GM18507 (cell line): ENCODE data around the gene MYH10.

Experiments used
- DNase-seq: peaks from one replicate; pipeline ENCODE4 v3.0.0; 2011; ENCODE audit warnings: low read depth; ENCODE audit not compliant: insufficient read length; ENCODE audit errors: extremely low spot score
- FAIRE-seq: peaks from 2 replicates; lab custom pipeline; 2011; peaks lifted over from hg19 to GRCh38; lab: Jason Lieb, UNC

Gene MYH10

DNA sequence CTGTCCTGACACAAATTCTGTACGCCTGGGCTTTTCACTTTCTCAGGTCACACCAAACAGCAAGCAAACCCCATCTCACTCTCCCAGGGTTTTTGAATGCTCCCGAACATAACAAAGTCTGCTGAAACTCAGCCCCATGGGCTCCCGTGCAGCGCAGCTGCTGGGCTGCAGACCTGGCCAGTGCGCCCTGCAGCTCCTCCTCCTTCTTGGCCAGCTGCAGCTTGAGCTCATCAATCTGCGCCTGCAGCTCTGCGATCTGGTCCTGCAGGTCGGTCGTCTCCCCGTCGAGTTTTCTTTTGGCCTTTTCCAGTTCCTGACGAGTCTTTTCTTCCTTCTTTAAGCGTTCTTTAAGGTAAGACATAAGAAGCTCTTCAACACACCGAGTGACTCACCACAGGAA, 124.4 kb downstream of the MYH10 start:
- FAIRE-seq (no peak), DNase-seq (no peak)

DNA sequence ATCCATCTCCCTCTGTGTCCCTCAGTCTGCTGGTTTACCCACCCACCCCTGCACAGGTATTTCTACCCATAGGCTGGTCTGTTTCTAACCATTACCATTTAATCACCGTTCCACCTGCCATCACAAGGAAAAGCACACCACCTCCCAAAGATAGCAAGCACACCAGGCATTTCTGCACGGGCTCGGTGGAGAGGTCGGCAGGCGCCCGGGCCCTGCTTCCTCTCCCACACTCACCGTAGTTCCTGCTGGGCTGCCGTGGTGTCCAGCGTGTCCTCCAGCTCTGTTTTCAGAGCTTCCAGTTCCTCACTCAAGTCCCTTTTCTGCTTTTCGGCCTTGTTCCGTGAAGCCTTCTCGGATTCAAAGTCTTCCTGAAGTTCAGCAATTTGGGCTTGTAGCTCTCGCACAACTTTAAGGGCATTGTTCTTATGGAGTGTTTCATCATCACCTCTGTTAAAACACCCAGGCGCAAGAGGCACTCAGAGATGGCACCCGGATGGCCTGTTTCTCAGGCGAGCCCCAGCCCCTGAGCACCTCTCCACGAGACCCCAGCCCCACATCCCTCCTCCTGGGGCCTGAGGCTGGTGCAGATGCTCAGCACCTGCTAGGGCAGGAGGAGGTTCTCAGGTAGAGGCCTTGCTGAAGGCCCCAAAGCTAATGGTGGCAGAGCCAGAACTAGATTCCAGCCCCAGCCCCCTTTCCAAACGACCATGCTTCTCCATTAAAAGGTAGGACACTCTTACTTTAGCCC, 125.9 kb downstream of the MYH10 start:
- no peak for DNase-seq
- FAIRE-seq = no peak

DNA sequence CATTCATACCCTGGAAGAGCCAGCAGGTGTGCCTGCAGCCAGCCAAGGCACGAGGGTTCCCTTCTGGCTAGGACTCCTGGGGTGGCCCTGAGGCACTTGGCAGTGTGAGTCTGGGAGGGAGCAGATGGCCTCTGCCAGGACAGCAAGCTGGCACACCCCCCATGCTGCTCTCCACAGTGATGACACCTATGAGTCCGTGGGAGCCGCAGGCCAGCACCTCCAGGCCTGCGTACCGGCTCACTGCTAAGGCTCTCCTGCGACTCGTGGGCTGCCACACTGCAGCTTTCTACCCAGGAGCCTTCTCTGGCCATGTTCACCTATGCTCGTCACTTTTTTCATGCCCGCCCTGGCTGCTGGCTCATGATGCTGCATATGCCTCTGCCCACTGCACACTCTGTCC, 126.7 kb downstream of the MYH10 start:
- FAIRE-seq (no peak), DNase-seq (no peak)

DNA sequence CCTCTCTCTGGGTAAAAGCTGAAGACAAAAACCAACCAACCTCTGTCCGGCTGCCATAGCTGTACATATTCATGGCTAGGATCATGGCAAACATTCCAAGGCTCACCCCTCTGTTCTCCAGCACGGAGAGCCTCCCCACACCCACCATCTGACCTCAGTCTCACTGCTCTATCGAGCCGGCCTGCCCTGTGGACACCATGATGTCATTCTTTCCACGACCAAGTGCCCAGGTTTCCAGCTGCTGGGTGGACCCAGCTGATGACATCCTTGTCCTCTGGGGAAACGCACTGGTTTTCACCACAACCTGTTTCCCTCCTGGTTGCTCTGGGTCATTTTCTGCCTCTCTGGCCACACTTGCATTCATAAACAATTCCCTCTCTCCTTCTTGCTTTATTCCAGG, 127.2 kb downstream of the MYH10 start:
- FAIRE-seq (no peak), DNase-seq (no peak)

DNA sequence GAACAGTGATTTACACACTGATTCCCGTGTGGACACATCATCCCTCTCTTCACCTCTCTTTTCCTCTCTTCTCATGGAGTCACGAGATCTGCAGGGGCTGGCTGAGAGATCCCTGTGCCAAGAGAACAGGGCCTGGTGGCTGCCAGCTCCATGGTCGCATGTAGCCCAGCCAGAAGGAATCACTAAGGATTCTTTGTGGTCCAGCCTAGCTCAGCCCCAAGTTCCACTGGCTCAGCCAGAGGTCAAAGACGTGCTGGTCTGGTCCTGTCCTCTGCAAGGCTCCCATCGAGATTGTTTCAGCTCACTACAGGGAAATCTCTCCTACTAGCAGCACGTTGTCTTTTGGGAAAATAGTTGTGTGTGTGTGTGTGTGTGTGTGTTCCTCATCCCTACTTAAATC, 128.4 kb downstream of the MYH10 start:
- no peak for FAIRE-seq
- DNase-seq = no peak

DNA sequence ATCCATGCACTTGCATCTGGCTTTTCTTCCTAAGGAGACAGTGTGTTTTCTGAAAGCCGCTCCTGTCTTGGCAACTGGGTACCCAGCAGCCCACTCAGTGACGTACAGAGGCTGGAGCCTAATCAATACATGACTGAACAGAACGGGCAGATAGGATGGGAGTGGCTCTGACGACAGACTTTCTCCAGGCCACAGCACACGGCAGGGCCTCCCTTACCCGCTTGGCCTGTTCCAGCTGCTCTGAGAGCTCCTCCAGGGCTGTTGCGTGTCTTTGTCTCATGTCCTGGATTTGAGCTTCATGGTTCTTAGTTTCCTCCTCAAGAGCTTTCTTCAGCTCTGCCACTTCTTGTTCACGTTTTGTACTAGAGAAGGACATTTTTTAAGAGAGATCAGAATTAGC, 129.9 kb downstream of the MYH10 start:
- DNase-seq (no peak), FAIRE-seq (no peak)

DNA sequence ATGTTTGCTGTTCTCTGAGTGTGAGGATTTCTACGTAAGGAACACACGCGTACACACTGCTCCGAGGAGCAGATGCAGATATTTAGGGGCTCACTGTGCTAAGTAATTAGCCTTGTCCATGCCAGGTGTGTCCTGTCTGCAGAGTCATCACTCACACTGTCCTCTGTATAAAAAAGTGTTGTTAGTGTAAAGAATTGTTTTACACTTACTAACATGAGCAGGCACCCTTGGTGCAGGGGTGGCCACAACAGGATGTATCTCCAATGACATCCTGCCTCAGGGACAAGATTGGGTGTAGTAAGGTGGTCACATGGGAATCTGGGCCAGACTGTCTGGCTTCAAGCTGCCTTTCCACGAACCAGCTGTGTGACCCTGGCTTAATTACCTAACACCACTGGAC, 130.9 kb downstream of the MYH10 start:
- DNase-seq (no peak), FAIRE-seq (no peak)

DNA sequence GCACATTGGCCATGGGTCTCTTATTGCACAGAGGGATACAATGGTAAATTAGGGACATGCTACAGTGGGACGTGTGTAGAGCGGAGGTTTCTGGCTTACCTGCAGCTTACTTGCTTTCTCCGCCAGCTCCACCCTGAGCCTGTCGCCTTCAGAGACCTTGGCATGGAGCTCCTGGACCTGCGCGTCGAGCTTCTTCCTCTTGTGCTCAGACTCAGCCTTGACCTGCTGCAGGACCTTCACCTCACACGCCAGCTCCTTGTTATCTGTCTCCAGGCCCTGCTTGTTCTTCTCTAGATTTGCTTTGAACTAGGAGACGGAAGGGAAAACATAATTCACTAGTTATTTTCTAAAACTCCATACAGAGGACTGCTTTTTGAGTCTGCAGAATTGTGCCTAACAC, 131.4 kb downstream of the MYH10 start:
- DNase-seq = no peak
- FAIRE-seq = no peak

DNA sequence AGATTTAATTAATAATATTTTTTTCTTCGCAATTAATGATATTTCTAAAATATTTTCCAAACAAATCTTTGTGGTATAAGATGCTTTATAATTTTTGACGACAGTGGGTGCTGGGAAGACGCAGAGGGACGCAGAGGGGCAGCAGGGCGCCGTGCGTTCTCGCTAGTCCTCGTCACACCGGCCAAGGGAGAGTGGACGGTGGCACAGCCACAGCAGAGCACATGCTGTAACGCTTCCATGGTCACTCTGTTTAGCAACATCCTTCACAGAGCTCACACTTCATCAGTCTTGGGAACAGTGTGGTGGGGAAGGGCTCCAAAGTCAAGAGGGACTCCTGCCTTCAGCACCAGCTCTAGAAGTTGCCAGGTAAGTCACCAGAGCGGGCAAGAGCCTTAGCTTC, 134.4 kb downstream of the MYH10 start:
- FAIRE-seq (no peak), DNase-seq (no peak)

DNA sequence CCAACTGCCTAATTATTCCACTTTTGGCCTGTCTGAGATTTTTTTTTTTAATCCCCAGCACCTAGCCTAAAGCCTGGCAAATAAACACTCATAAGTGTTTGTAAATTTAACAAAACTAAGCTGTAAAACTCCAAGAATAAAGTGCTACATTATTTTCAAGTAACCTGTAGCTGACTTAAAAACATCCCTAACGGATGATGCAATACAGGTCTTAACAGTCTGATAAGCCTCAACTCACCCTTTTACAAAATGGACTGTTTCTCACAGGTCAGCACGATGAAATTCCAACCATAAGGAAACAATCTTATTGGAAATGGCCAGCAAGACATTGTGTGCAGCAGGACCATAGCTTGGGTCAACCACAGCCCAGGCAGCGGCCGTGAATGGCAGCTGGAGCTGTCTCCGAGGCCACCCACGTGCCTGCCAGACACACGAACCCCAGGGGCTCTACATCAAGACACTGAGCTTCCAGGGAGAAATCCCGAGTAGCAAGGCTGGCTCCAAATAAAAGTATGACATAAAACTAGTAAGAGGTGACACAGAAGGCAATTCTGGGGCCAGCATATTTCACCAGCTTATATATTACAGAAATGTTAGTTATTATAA, 135.9 kb downstream of the MYH10 start:
- DNase-seq (no peak), FAIRE-seq (no peak)

DNA sequence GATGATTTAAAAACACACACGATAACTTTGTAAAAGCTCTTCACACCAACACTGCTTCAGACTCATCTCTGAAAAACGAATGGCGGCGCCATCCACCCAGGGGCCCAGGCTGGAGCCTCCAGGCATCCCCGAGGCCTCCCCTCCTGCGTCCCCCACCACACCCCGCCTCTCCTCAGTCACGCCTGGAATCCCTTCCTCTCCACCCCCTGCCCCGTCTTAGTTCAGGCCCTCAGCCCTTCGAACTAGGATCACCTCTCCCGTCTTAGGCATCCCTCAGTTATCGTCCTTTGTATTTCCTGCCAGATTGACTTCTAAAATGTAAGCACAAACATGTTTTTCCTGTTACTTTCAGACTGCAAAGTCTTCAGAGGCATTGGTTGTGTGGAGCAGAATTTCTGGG, 136.5 kb downstream of the MYH10 start:
- DNase-seq (no peak), FAIRE-seq (no peak)

DNA sequence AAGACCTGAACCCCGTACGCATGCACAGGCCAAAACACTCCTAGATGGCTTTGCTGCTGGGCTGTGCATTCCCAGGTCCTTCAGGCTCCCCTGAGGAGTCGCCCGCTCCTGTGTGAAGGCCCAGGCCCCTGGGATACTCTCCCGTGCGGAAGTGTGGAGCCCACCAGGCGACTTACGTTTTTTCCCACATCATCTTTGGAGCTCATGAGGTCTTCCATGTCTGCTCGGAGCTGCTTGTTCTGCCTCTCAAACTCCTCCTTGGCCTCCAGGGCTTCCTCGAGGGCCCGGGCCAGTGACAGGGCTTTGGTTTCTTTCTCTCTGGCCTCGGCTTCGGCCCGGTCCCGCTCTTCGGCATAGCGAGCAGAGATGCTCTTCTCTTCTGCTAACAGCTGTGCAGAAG, 138.4 kb downstream of the MYH10 start:
- no peak for DNase-seq
- no peak for FAIRE-seq

DNA sequence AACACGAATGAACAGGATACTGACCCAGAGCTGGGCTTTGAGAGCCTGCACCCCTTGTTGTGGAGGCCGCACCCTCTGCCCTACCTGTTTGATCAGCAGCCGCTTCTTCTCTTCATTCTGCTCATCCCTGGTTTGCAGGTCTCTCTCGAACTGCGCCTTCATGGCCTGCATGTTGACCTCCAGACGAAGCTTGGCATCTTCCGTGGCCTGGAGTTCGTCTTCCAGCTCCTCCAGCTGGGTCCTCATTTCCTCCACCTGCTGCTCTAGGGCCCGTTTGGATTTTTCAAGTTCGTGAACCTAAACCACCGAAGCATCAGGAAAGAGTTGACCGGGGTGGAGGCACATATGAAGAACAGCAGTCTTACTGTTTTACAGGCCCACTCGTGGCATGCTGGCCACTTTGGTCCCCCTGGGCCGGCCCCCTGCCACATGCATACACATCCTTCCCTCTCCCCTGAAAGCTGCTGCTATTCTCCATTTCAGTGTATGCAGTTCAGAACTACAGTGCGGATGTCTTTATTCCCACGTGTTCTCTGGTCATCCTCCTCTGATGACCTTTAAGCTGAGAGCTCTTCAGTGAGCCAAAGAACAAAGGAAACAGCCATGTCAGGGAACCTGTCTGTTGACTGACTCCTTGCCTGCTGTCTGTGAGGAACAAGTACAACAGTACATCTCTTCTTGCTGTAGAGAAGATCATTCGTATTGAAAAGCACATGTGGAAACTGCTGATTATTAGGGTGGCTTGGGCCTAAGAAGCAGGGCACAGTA, 140.1 kb downstream of the MYH10 start:
- FAIRE-seq (no peak), DNase-seq (no peak)

DNA sequence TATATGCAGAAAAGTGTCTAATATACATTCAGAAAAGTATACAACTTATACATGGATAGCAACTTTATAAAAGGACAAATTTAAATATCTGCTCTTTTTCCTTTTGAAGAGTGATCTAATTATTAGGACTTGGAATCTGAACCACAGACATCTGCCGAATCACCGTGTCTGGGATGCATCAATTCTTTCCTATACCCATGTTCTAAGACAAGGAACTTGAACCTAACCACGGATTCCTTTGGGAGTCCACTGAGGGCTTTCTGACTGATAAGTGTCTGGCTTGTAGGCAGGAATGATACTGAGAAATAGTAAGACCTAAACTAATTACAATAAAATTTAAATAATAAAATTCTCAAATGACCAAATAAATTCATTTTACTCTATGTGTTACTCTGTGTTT, 140.7 kb downstream of the MYH10 start:
- FAIRE-seq = no peak

DNA sequence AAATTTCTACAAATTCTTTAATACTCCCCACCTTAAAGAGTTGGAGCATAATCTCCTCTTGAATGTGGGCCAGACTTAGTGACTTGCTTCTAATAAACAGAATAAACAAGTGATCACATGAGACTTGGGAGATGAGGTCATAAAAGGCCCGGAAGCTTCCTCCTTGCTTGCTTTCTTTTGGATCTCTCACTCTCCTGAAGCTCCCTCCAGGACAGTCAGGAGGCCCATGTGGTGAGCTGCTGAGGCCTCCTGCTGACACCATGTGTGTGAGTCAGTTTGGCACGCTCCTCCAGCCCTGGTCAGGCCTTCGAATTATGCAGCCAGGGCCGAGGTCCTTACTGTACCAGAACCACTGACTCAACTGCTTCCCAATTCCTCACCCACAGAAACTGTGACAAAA, 141.6 kb downstream of the MYH10 start:
- no peak for DNase-seq
- FAIRE-seq = no peak

More for the DNA sequence above, 140.7 kb downstream of the MYH10 start:
- DNase-seq = no peak

DNA sequence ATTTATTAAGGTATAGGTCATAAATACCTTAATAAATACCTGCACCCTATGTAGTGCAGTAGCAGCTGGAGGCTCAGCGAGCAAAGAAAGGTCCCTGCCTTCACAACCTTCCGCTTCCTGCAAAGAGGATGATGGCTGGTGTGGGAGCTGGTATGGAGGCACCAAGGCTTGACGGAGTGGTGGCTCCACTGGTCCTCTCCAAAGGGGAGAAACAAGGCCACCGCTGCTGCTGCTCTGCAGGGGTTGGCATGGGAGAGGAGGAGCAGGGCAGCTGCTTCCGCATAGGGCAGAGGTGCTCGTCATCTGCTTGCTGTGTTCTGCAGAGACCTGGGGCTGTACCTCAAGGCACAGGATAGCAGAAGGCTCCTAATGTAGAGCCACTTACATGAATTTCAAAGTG, 142.0 kb downstream of the MYH10 start:
- FAIRE-seq (no peak), DNase-seq (no peak)

DNA sequence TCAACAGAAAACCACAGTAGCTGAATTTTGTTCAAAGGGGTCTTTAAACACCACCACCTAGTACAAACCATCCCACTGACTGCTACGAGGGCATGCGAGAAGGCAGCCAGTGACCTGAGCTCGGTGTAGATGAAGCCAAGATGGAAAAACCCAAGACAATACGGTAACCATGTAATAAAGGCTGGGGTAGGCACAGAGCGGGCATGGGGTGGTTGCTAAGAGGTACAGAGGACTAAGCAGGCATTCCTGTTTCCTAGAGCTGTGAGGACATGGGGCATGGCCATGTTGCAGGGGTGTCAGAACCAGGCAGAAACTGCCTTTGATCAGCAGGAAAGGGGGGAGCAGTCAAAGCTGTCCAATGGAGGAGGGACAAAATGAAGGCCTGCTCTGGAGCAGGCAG, 142.8 kb downstream of the MYH10 start:
- no peak for FAIRE-seq
- DNase-seq = no peak

DNA sequence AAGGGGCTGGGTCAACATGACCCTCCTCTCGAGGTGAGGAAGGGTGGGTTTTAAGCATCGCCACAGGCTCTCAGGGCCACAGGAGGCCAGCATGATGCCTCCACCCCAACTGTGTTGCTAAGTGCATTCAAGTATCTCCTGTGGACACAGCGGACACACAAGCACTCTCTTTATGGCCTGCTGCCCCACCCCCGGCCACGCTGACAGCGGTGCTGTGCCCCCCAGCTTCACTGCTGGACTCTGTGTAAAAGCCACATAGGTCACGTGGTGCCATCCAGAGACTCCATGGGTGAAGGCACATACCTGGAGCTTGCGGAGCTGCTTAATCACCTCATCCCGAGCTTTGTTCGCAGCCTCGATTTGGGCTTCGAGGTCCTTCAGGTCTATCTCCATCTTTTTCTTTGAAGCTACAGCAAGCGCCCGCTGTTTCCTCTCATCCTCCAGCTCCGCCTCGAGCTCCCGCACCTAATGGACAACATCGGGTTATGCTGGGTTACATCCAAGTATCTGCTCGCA, 143.3 kb downstream of the MYH10 start:
- no peak for FAIRE-seq
- no peak for DNase-seq

DNA sequence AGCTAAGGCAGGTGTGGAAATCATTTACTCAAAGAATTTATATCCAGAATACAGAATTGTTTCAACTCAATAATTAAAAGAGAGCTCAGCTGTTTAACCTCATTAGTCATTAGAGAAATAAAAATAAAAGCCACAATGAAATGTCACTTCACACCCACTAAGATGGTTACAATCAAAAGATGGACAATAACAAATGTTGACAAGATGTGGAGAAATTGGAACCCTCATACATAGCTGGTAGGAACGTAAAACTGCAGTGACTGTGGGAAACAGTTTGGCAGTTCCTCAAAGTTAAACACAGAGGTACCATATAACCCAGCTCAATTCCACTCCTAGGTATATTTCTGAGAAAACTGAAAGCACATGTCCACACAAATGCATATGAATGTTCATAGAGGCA, 145.0 kb downstream of the MYH10 start:
- DNase-seq (no peak), FAIRE-seq (peak; percentile 24)

DNA sequence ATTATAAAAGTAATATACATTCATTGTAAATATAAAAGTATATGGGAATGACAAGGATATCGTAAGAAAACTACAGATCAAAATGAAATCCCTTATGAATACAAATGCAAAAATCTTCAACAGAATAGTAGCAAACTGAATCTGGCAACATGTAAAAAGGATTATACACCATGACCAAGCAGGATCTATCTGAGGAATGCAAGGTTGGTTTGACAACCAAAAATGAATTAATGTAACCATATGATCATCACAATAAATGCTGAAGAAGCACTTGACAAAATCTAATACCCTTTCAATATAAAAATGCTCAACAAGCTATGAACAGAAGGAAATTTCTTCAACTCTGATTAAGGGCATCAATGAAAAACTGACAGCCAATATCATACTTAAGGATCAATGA, 146.1 kb downstream of the MYH10 start:
- DNase-seq (no peak), FAIRE-seq (no peak)

DNA sequence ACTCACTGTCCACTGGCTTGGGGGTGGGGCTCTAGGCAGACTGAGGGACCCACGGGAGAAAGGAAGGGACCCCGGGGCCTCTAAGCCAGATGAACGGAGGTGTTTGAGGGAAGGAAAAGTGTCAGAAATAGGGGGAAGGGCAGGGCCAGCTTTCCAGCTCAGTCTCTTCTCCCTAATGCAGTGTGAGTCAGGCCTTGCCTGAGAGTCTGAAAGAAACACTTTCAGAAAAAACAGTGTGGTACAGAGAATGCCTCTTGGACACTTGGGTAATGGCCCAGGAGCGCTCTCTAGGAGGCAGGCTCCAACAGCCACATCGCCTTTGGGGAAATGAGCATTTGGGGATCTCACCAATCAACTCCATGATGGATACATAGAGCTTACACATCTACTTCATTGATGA, 148.0 kb downstream of the MYH10 start:
- DNase-seq (no peak), FAIRE-seq (no peak)
